Stimulated activated CD4-positive, alpha-beta T cell treated with anti-CD3 and anti-CD28 coated beads, TNF-alpha, amount 100 ng/mL, for 48 hours (primary cell): ENCODE data around the gene KCNK7.
"Not testable (repeated sequence)": the region's sequence is repeated elsewhere in the genome, so short reads cannot be mapped to it uniquely, and the experiment has no call there.

ENCODE experiments used
- DNase-seq, 3 donors: peaks; one replicate each; pipeline ENCODE4 v3.0.0-alpha.2; 2020; ENCODE audit warnings: low read depth in 3 of 3

Gene KCNK7

DNA sequence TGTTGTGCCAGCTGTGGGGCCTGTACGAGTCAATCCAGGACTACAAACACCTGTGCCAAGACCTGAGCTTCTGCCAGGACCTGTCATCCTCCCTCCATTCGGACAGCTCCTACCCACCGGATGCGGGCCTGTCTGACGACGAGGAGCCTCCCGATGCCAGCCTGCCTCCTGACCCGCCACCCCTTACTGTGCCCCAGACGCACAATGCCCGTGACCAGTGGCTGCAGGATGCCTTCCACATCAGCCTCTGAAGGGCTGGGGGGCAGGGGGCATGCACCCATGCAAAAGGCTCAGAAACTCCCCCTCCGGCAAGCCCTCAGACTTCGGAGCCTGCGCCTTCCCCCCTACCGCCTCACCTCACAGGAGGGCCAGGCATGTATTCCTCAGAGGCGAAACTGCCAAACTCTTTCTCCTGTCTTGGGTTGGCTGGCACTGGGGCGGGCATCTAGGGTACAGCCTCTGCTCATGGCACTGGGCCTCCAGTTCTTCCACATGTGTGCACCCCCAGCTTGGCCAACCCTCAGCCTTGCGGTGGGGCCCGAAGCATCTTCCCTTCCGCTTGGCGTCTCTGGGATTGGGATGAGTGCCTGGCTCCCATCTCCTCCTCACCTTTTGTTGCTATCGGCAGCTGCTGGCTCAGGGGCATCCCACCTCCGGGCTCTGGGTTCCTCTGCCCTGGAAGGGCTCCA, 22.1 kb downstream of the KCNK7 start:
- DNase-seq, result no peak

DNA sequence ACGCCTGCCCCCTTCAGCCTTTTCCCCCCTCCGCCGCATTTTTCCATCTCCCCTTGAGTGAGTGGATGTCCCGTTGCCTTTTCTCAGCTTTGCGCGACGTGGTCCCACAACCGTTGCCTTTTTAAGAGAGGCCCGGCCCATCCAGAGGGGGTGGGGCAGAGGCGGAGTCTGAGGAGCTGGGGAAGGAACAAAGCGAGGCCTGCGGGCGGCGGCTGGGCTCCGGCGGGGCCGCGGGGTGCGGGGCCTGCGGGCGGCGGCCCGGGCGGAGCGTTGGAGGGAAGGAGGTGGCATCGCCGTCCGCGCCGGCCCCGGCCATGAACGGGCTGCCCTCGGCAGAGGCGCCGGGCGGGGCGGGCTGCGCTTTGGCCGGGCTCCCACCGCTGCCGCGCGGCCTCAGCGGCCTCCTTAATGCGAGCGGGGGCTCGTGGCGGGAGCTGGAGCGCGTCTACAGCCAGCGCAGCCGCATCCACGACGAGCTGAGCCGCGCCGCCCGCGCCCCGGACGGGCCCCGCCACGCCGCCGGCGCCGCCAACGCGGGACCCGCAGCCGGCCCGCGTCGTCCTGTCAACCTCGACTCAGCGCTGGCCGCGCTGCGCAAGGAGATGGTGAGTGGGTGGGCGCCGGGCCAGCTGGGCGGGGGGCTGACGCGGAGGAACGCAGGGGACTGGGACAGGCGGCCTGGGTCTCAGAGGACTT, 23.1 kb downstream of the KCNK7 start, which contains the start of gene FAM89B:
Gene FAM89B (plus strand): TSS at position 183 of the 696 bp plus-strand sequence. CDS start 132 bp downstream, at position 315.
- peak; percentile 76 to 91 (median 79) for DNase-seq

DNA sequence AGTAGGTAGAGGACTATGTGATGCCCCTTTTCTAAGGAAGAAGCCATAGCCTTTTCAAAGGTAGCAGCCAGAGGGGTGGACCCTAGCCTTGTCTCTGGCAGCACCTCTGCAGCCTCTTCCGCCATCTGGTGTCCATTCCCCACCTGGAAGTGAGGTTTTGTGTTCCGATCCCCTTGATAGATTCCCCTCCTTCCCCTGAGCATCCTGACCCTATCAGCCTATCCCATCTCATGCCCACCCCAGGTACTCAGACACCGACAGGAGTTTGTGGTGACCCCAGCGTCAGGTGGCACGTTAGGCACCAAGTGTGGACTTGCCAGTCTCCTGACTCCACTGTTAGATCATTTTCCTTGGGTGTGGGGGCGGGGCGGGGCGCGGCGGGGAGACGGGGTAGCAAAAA, 23.7 kb downstream of the KCNK7 start:
- no peak for DNase-seq

DNA sequence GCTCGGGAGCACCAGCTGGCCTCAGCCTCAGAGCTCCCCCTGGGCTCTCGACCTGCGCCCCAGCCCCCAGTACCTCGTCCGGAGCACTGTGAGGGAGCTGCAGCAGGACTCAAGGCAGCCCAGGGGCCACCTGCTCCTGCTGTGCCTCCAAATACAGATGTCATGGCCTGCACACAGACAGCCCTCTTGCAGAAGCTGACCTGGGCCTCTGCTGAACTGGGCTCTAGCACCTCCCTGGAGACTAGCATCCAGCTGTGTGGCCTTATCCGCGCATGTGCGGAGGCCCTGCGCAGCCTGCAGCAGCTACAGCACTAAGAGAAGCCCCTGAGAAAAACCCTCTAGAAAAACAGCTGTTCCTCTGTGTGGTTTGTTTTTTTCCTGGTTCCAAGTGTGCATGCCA, 24.2 kb downstream of the KCNK7 start:
- DNase-seq, result no peak

DNA sequence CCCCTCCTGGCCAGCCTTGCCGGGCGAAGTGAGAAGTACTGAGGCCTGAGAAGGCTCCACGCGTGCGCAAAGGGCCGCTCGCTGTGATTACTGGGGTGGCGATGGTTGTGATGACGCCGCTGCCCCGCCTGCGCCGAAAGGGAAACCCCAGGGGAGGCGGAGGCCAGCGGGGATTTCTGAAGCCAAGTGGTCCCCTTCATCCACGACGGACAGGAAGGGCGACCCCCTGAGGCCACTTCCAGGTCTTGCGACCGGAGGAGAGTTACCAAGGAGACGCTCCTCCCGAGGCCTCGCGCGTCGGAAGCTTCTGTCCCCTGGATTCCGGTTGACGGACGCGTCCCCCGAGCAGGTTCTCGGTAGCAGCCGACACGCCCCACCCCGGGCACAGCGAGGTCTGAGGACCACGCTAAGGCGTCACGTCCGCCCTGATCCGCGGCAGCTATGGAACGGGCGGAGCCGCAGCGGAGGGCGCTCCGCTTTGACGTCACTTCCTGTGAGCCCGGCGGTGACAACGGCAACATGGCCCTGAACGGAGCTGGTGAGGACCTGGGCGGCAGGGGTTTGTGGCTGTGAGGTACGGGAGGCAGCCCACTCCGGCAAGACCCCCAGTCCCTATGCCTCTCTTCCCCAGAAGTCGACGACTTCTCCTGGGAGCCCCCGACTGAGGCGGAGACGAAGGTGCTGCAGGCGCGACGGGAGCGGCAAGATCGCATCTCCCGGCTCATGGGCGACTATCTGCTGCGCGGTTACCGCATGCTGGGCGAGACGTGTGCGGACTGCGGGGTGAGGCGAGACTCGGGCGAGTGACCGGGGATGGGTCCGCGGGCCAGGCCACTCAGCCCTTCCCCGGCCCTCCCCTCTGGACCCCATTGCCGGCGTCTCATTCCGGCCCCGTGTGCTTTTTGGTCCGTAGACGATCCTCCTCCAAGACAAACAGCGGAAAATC, 25.4 kb downstream of the KCNK7 start, which contains the start of gene ZNRD2:
Gene ZNRD2 (plus strand): TSS at position 505 of the 946 bp plus-strand sequence. CDS start 15 bp downstream, at position 520.
- DNase-seq, result peak; percentile 98 to 99 (median 98)

DNA sequence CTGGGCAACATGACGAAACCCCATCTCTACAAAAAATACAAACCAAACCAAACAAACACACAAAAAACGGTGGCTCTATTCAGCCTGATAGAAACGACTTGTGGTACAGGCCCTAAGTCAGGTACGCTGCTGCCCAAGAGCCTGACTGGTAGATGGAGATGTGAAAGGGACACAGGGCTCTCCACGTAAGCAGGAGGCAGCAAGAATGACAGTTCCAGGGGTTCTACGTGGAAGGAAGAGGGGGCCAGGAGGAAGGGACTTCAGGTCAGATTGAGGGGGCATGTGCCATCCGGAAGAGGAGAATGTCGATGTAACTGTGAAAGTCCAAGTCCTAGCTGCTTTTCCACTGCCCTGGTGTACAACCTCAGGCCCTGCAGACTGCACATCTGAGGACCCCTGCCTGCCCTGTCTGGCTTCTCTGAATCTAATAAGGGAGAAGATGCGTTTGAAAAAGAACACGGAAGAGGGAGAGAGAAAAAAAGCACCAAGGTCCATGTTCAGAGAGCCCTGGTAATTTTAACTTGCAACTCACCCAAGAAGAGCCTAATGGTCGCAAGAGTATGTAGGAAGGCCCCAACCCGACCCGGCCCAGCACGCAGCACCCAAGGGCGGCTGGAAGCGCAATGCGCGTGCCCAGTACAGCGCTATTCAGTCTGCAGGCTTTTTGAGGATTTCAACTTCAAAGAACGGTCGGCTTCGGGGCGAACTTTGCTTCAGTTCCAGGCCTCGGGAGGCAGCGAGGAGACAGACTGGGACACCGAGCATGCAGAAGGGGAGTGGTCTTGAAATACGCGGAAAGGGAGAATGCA, 26.2 kb downstream of the KCNK7 start:
- no peak for DNase-seq

DNA sequence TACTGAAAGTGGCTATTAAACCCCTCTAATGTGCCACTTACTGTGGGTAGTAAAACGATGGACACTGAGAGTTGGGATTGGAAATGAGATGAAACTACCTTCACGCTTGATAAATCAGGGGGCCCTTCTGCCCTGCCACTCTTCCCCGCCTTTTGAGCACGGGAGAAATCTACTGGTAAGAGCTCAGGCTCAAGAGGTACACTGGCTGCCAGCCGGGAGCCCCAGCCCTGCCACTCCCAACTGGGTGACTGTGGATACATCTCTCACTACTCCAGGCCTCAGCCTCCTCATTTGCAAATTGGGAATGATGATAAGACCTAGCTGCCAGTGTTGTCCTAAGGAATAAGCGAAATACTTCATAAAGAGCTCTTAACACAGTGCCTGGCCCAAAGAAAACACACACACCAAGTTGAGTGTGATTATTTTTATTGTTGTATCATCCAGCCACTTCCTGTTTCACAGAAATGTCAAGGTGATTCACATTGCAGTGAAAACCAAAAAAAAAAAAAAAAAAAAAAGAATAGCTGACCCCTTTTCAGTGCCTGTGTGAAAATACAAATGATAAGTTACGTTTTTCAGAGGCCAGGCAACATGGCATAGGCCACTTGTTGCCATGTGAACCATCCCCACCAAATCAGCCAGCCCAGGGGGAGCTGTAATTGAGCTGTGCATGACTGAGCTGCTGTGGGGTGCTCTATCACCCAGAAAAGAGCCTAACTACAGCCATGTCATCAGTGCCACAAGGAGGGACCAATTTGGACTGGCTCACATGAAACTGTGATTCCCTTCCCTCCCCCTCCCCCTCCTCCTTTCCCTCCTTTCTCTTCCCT, 29.8 kb downstream of the KCNK7 start:
- no peak for DNase-seq

DNA sequence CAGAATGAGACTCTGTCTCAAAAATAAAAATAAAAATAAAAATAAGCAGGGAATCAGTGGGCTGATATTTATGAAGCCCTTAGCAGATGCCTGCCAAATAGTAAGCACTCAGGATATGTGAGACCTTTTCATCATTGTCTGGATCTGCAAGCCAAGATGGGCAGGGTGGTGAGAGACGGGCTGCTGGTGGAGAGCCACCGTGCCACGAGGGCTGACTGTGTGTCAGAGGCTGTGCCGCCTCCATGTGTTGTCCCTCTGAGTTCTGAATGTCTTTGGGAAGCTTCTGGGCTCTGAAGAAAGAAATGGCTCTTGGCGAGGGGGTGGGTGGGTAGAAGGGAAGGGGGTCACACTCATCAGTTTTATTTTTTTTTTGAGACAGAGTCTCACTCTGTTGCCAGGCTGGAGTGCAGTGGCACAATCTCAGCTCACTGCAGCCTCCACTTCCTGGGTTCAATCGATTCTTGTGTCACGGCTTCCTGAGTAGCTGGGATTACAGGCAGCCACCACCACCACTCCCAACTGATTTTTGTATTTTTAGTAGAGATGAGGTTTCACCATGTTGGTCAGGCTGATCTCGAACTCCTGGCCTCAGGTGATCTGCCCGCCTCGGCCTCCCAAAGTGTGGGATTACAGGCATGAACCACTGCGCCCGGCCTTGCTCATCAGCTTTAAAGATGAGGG, 30.6 kb downstream of the KCNK7 start:
- DNase-seq, result not testable (repeated sequence)

- DNase-seq, result no peak
Measured at GRCh38 chr11:65563601-65564000, 32.0 kb downstream of the KCNK7 start.

DNA sequence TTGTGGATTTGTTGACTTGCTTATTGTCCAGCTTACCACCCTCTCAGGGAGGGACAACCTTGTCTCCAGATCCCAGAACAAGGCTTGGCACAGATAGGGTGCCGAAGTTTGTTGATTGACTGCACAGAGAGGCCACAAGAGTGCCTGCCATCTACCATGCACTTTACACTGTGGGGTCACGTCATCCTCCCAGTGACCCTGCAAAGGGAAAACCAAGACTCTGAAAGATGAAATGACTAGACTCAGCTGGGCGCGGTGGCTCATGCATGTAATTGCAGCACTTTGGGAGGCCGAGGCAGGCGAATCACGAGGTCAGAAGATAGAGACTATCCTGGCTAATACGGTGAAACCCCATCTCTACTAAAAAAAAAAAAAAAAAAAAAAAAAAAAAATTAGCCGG, 32.8 kb downstream of the KCNK7 start:
- DNase-seq, result no peak

GRCh38 chr11:65562020-65562419, 33.6 kb downstream of the KCNK7 start:
- DNase-seq, result no peak

DNA sequence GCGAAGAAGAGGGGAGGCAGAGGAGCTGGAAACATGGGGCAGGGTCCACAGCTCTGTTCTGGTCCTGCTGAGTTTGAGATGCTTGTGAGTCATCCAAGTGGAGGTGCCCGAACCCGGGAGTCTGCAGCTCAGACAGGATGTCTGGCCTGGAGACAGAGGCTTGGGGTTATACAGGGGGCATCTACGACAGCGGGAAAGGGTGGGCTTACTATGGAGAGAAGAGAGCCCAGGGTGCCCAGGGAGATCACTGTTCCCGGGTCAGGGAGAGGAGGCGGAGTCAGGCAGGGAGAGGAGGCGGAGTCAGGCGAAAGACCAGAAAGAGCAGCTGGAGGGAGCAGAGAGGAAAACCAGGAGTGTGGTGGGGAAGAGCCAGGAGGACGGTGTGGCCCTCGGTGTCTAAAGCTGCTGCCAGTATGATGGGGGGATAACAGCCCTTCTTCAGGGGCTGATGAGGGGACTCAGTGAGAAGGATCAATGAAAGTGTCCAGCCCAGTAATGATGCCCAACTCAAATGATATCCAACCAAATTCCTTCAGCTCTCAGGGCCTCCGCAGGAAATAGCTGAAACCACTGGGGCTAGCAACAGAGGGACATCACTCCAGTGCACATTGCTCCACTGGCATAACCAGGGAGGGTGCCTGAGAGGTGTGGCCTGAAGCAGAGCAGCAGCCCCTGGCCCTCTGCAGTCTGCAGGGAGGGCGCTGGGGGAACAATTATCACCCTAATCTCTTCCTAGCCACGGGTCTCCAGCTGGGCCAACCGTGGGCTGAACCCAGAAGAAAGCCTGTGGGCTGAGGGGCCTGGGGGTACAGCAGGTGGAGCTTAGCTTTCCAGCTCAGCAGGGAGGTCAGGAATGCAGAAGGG, 34.8 kb downstream of the KCNK7 start:
- no peak for DNase-seq

DNA sequence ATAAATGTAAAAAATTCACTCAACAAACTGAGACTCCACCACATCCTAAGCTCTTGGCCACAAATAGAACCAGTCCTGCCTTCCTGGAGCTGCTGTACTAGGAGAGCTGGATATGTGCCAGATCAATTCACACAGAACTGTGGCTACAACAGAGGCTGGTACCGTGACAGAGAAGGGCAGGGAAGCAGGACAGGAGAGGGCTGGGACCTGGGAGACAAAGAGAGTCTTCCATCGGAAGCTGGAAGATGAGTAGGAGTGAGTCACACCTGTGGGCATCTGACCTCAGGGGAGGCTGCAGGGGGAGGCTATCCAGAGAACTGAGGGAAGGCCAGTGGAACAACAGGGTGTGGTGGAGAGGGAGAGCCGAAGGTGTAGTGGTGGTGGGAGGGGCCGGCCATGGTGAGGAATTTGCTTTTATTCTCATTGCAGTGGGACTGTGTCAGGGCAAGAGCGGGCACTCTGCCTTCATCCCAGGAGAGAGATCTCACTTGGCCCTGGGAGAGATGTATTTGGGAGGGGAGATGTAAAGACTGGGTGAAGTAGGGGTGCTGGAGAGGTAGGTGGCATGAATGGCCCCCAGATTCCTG, 35.6 kb downstream of the KCNK7 start:
- no peak for DNase-seq

DNA sequence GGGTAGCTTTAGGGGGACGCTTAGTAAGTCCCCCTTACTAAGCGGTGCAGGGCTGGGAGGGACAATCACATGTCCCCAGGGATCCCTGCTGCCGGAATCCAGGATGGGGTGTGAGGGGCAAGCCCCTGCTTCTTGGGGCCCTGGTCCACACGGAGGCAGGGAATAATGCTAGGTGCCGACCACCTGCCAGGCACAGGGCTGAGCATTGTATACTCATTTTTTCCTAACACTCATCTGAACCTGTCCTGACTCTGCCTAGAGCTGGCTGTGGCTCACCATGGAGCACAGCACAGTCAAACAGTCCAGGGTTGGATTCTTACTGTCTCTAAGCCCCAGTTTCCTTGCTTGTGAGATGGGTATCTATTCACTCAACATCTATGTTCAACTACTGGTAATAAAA, 36.1 kb downstream of the KCNK7 start:
- no peak for DNase-seq

DNA sequence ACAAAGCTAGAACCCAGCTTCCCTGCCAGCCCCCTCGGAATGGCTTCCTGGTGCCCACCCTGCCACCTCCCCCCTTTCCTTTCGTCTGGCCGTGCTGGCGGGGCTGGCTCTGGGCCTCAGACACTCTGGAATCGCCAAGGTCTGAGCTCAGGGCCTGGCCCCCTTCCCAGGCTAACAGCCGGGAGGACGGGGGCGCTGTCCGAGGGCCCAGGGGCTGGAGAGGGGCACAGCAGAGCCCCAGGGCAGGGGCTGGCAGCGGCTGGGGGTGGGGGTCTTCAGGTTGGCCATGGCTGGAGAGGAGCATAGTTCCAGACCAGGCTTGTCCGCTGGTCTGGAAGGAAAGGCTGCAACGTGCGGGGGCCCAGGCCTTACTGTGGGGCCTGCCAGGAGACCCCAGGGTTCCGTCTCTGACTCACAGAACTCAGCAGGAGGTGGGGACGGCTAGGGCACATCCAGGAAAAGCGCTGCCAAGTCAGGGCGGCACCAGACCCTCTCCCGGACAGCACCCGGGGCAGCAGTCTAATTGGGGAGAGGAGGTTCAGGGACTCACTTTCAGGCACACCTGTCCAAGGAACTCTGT, 36.6 kb downstream of the KCNK7 start:
- DNase-seq, result no peak

DNA sequence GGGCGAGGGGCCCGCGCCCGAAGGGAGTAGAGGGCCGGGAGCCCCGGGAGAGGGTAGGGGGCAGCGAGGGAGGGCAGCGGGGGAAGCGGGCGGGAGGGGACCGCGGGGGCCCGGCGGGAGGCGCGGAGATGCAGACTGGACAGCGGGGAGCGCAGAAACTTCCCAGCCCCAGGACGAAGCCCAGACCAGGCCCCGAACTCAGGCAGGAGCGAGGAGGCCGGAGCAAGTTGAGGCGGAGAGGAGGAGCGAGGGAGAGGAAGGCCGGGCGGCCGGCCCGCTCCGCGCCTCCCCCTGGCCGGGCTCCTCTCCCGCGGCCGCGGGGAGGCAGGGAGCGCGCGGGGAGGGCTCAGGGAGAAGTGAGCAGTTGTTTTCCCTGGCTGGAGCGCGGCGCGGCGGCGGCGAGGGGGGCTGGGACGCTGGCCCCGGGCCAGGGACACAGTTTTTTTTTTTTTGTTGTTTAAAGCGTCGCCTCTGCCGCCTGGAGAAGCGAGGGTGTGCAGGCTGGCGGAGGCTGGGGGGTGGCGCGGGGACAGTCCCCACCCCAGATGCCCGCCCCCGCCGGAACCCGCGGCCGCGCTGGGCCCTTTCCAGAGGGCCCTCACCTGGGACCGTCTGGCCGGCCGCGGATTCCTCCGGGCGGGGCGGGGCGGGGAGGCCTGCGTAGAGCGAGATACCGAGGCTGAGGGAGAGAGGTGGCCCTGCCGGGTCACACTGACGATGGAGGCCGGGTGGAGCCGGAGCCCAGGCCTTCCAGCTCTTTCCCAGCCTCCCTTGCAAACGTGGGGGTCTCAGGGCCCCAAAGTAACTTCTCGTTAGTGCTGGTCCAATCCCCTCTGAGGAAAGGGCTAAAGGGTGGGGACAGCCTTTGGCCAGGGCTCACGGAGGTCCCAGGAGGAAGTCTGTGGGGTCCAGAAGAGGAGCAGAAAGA, 37.3 kb downstream of the KCNK7 start, which contains the start of gene LTBP3:
Gene LTBP3 (minus strand): TSS at position 358 of the 928 bp plus-strand sequence. CDS start 400 bp downstream, outside the sequence.
- DNase-seq, result no peak
